Sigmoid colon (tissue), 4 donors: ENCODE data around the gene NOX3.

ENCODE experiments used
- POLR2AphosphoS5 ChIP-seq, 4 donors: sonication (generic); formaldehyde crosslinking; IDR thresholded peaks; one replicate each; pipeline ENCODE4 v1.6.1; 2017; ENCODE audit warnings: antibody characterized with exemption in 4 of 4
- TF ChIP-seq, protein P1 (sequence below), 4 experiments: fragments of 450-650 bp in 3 of 4; fragments of 200-600 bp in 1 of 4; IDR thresholded peaks; one replicate each; pipeline ENCODE4 v1.5.1; 2016 to 2019; ENCODE audit warnings: antibody characterized with exemption in 4 of 4, mild to moderate bottlenecking in 3 of 4, moderate library complexity in 2 of 4

GRCh38 chr6:155380666-155381332 is 74.8 kb downstream of the NOX3 start:
- TF ChIP-seq, protein P1, sequence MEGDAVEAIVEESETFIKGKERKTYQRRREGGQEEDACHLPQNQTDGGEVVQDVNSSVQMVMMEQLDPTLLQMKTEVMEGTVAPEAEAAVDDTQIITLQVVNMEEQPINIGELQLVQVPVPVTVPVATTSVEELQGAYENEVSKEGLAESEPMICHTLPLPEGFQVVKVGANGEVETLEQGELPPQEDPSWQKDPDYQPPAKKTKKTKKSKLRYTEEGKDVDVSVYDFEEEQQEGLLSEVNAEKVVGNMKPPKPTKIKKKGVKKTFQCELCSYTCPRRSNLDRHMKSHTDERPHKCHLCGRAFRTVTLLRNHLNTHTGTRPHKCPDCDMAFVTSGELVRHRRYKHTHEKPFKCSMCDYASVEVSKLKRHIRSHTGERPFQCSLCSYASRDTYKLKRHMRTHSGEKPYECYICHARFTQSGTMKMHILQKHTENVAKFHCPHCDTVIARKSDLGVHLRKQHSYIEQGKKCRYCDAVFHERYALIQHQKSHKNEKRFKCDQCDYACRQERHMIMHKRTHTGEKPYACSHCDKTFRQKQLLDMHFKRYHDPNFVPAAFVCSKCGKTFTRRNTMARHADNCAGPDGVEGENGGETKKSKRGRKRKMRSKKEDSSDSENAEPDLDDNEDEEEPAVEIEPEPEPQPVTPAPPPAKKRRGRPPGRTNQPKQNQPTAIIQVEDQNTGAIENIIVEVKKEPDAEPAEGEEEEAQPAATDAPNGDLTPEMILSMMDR (IDR thresholded peaks at IDR 0.05), result no peak
- TF ChIP-seq POLR2AphosphoS5 (IDR thresholded peaks at IDR 0.05), result no peak
